ENCODE results near the gene C12orf43. TPM values are rescaled to one million over a fixed set of nuclear protein-coding genes. Genes with fewer than 3 reads are reported as not detected.

The C12orf43 gene
- 21.8 to 25.0 TPM (median 24.3 TPM) in 5 replicates for total RNA-seq (2022; extraction: Qiagen RNA extraction; ENCODE audit: low read depth)

GRCh38 chr12:121015825-121016766, at the start of gene C12orf43:
Gene C12orf43, minus strand, starts transcription at chr12:121016487. Its CDS starts 13 bp downstream, at chr12:121016474.

GRCh38 chr12:121038861-121039668, 22.8 kb upstream of the C12orf43 start, which contains the start of gene OASL:
Gene OASL, minus strand, starts transcription at chr12:121039246. Its CDS starts 275 bp downstream, at chr12:121038971.

GRCh38 chr12:120978296-120979219, 37.7 kb downstream of the C12orf43 start, which contains the start of gene HNF1A:
Gene HNF1A, plus strand, starts transcription at chr12:120978543. Its CDS starts 226 bp downstream, at chr12:120978769.

Other genes starting within 250 kb of the C12orf43 start
- gene SPPL3, start 112.1 kb downstream of the C12orf43 start, total RNA-seq (2022; extraction: Qiagen RNA extraction; ENCODE audit: low read depth) = 29.5 to 50.9 TPM (median 49.0 TPM) in 5 replicates
- 3.9 to 5.3 TPM (median 4.5 TPM) in 5 replicates for gene HNF1A, start 37.9 kb downstream of the C12orf43 start, total RNA-seq (2022; extraction: Qiagen RNA extraction; ENCODE audit: low read depth)
- 2.7 to 4.7 TPM (median 4.1 TPM) in 5 replicates for gene OASL, start 22.8 kb upstream of the C12orf43 start, total RNA-seq (2022; extraction: Qiagen RNA extraction; ENCODE audit: low read depth)
- gene P2RX7, start 116.4 kb upstream of the C12orf43 start, total RNA-seq (2022; extraction: Qiagen RNA extraction; ENCODE audit: low read depth) = not detected in 5 replicates
- gene P2RX4, start 193.6 kb upstream of the C12orf43 start, total RNA-seq (2022; extraction: Qiagen RNA extraction; ENCODE audit: low read depth) = 16.7 to 19.3 TPM (median 18.0 TPM) in 5 replicates

Measured in A549 treated with GW870086 at 1 μM for 4 hours (cell line).